ENCODE results near the gene SRRM3. TPM values are rescaled to one million over a fixed set of nuclear protein-coding genes. Genes with fewer than 3 reads are reported as not detected.
A peak's percentile ranks its signal among the peaks of the same experiment; 100 is the strongest.

The SRRM3 gene
- total RNA-seq, 2 experiments from 2014 or later, result not detected

DNA sequence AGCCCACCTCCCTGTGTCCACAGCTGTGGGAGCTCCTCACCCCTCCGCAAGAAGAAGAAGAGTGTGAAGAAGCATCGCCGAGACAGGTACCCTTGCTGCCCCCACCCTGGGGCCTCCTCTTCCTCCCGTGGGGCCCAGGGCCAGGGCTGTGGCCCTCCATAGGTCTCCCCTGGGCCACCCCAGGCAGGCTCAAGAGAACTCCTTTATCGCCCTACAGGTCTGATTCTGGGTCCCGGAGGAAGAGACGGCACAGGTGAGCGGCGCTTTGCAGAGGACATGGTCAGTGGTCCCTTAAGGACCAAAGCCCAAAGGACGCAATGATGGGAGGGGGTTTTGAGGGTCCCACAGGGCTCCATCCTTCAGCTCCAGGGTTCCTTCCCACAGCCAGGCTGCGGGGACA is 59.6 kb downstream of the SRRM3 start:
- no peak overlapping the region for H3K4me2 ChIP-seq (ENCODE audit: low read length)
- H3K4me3 ChIP-seq (ENCODE audit: low read depth, low read length, poor library complexity, severe bottlenecking), result no peak overlapping the region
- intact Hi-C loops (cut with micrococcal nuclease; ENCODE audit: unreplicated experiment), result no loop called here
- CTCF ChIA-PET (ENCODE audit: unreplicated experiment), result no interaction called here
- H4K20me1 ChIP-seq (ENCODE audit: insufficient read depth, low read length), result no peaks in the 10 kb centered on the region
- H3K36me3 ChIP-seq (ENCODE audit: insufficient read depth, low read length), result no peaks in the 10 kb centered on the region
- H3K27ac ChIP-seq (ENCODE audit: low read depth, low read length, poor library complexity, severe bottlenecking), result no peak overlapping the region
- POLR2A ChIA-PET, result no interaction called here
- BruUV-seq (replicated peaks), result no TSS peak
- peaks cover 4% of the 10 kb centered on the region for H3K4me1 ChIP-seq (ENCODE audit: insufficient read depth, low read length, poor library complexity, severe bottlenecking)
- no peak overlapping the region for H2AFZ ChIP-seq (ENCODE audit: low read length)
- H3K79me2 ChIP-seq (ENCODE audit: insufficient read depth, low read depth, low read length), result no peaks in the 10 kb centered on the region
- no peak for TF ChIP-seq EZH2phosphoT487 (IDR thresholded peaks at IDR 0.05; ENCODE audit: borderline replicate concordance, low read depth, low read length)
- TF ChIP-seq, protein P1, sequence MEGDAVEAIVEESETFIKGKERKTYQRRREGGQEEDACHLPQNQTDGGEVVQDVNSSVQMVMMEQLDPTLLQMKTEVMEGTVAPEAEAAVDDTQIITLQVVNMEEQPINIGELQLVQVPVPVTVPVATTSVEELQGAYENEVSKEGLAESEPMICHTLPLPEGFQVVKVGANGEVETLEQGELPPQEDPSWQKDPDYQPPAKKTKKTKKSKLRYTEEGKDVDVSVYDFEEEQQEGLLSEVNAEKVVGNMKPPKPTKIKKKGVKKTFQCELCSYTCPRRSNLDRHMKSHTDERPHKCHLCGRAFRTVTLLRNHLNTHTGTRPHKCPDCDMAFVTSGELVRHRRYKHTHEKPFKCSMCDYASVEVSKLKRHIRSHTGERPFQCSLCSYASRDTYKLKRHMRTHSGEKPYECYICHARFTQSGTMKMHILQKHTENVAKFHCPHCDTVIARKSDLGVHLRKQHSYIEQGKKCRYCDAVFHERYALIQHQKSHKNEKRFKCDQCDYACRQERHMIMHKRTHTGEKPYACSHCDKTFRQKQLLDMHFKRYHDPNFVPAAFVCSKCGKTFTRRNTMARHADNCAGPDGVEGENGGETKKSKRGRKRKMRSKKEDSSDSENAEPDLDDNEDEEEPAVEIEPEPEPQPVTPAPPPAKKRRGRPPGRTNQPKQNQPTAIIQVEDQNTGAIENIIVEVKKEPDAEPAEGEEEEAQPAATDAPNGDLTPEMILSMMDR (conservative IDR thresholded peaks at IDR 0.05; ENCODE audit: low read length), result no peak
- H3K9me3 ChIP-seq (ENCODE audit: low read length), result no peaks in the 10 kb centered on the region
- DNase-seq (ENCODE audit: low spot score), result no peak
- no peaks in the 10 kb centered on the region for H3K9me2 ChIP-seq (ENCODE audit: insufficient read depth, low read length)

DNA sequence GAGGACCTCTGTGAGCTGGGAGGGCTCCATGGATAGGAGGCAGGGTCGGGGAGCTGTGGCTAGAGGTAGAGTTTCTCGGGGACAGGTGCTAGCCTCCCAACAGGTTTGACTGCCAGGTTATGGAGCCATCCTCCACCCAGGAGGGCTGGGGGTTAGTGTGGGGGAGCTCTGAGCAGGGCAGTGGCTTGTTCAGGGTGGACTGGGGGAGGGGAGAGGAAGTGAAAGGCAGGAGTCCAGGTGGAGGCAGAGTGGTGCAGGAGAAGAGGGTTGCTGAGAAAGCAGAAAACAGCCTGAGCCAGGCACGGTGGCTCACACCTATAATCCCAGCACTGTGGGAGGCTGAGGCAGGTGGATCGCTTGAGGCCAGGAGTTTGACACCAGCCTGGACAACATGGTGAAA is 60.2 kb downstream of the SRRM3 start:
- H3K9me3 ChIP-seq (ENCODE audit: low read length), result no peaks in the 10 kb centered on the region
- peak; percentile 18 for DNase-seq (ENCODE audit: low spot score)
- no peaks in the 10 kb centered on the region for H3K79me2 ChIP-seq (ENCODE audit: insufficient read depth, low read depth, low read length)
- H3K4me3 ChIP-seq (ENCODE audit: low read depth, low read length, poor library complexity, severe bottlenecking), result no peak overlapping the region
- peaks cover 4% of the 10 kb centered on the region for H3K4me1 ChIP-seq (ENCODE audit: insufficient read depth, low read length, poor library complexity, severe bottlenecking)
- TF ChIP-seq, protein P1 (conservative IDR thresholded peaks at IDR 0.05; ENCODE audit: low read length), result no peak
- TF ChIP-seq EZH2phosphoT487 (IDR thresholded peaks at IDR 0.05; ENCODE audit: borderline replicate concordance, low read depth, low read length), result no peak
- intact Hi-C loops (cut with micrococcal nuclease; ENCODE audit: unreplicated experiment), result no loop called here
- no peak overlapping the region for H3K4me2 ChIP-seq (ENCODE audit: low read length)
- no peaks in the 10 kb centered on the region for H3K36me3 ChIP-seq (ENCODE audit: insufficient read depth, low read length)
- ChIA-PET POLR2A (interaction anchor here (0.9 kb wide), 1 partner anchor 16 kb away, joined by 3 read pairs; no protein-coding TSS in a partner anchor), CTCF (ENCODE audit: unreplicated experiment) (interaction anchor here (0.5 to 0.6 kb wide), 2 partner anchors 21 to 52 kb away, joined by 4 read pairs; no protein-coding TSS in a partner anchor)
- no peak overlapping the region for H3K27ac ChIP-seq (ENCODE audit: low read depth, low read length, poor library complexity, severe bottlenecking)
- no peak overlapping the region for H2AFZ ChIP-seq (ENCODE audit: low read length)
- H3K9me2 ChIP-seq (ENCODE audit: insufficient read depth, low read length), result no peaks in the 10 kb centered on the region
- no TSS peak for BruUV-seq (replicated peaks)
- H4K20me1 ChIP-seq (ENCODE audit: insufficient read depth, low read length), result no peaks in the 10 kb centered on the region

GRCh38 chr7:76262683-76263402 is 61.1 kb downstream of the SRRM3 start:
- H3K4me1 ChIP-seq (ENCODE audit: insufficient read depth, low read length, poor library complexity, severe bottlenecking), result peaks cover 4% of the 10 kb centered on the region
- intact Hi-C loops (cut with micrococcal nuclease; ENCODE audit: unreplicated experiment), result loop anchor here (1.0 kb wide), 2 partner anchors 51 to 85 kb away; no protein-coding TSS in a partner anchor

More at GRCh38 chr7:76262683-76263402, 61.1 kb downstream of the SRRM3 start:
- no peaks in the 10 kb centered on the region for H3K9me3 ChIP-seq (ENCODE audit: low read length)
- no peaks in the 10 kb centered on the region for H4K20me1 ChIP-seq (ENCODE audit: insufficient read depth, low read length)
- POLR2A ChIA-PET, result interaction anchor here (0.9 kb wide), 1 partner anchor 15 kb away, joined by 3 read pairs; no protein-coding TSS in a partner anchor
- no peak for TF ChIP-seq EZH2phosphoT487 (IDR thresholded peaks at IDR 0.05; ENCODE audit: borderline replicate concordance, low read depth, low read length)
- TF ChIP-seq, protein P1 (conservative IDR thresholded peaks at IDR 0.05; ENCODE audit: low read length), result peak; percentile 85
- H3K27ac ChIP-seq (ENCODE audit: low read depth, low read length, poor library complexity, severe bottlenecking), result no peak overlapping the region
- no peaks in the 10 kb centered on the region for H3K79me2 ChIP-seq (ENCODE audit: insufficient read depth, low read depth, low read length)
- no peak overlapping the region for H3K4me3 ChIP-seq (ENCODE audit: low read depth, low read length, poor library complexity, severe bottlenecking)
- no peak overlapping the region for H3K4me2 ChIP-seq (ENCODE audit: low read length)
- CTCF ChIA-PET (ENCODE audit: unreplicated experiment), result interaction anchor here (0.6 to 1.4 kb wide), 3 partner anchors 8 to 99 kb away, joined by 3 to 8 read pairs (median 3); no protein-coding TSS in a partner anchor
- peak; percentile 51 for DNase-seq (ENCODE audit: low spot score)
- no peak overlapping the region for H2AFZ ChIP-seq (ENCODE audit: low read length)
- H3K36me3 ChIP-seq (ENCODE audit: insufficient read depth, low read length), result no peaks in the 10 kb centered on the region
- H3K9me2 ChIP-seq (ENCODE audit: insufficient read depth, low read length), result no peaks in the 10 kb centered on the region
- no TSS peak for BruUV-seq (replicated peaks)
